Cardiac septum (tissue), 1 donor: ENCODE measurements around the gene TRMT1L. TPM values are rescaled to one million over a fixed set of nuclear protein-coding genes. Genes with fewer than 3 reads are reported as not detected.

Source experiments
- DNase-seq: peaks from one replicate; pipeline ENCODE4 v3.0.0-alpha.2; 2020; ENCODE audit warnings: low spot score
- intact Hi-C: fragments of 100-400 bp; cut with DNase I; formaldehyde crosslinking; loops from one replicate; pipeline ENCODE4 v1.14.0; 2022
- total RNA-seq: library from RNA; stranded (reverse); fragmentation: NEBNext Ultra II Directional; extraction: Animal tissue kit (Norgen Biotek cat#: 25700); gene quantifications from one replicate; pipeline ENCODE4 v1.2.1, GENCODE V29; 2021
- donor health status: DM: no; HTN: no; CAD: no.

Gene TRMT1L
- total RNA-seq, 1 donor from 2014 or later: 20.6 TPM

- intact Hi-C loops: no loop called here
- DNase-seq: no peak
These were observed 87.5 kb downstream of the TRMT1L start for GRCh38 chr1:185069202-185069772.

DNA sequence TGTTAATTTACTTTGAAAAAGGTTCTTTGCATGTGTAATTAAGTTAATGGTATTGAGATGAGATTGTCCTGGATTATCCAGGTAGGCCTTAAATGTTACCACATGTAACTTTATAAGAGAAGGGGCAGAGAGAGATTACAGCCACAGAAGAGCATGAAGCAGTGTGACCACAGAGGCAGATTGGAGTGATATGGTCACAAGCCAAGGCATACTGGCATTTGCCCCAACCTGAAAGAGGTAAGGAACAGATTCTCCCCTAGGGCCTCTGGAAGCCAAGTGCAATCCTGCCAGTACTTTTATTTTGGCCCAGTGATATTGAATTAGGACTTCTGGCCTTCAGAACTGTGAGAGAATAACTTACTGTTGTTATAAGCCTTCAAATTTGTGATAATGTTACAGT lies 88.4 kb downstream of the TRMT1L start:
- no peak for DNase-seq
- intact Hi-C loops: no loop called here

Other genes starting within 250 kb of the TRMT1L start
- 351 TPM for gene NIBAN1, start 182.4 kb downstream of the TRMT1L start, total RNA-seq
- 17.2 TPM for gene RNF2, start 111.4 kb downstream of the TRMT1L start, total RNA-seq
- 5.3 TPM for gene SWT1, start 214 bp upstream of the TRMT1L start, total RNA-seq
- 116 TPM for gene IVNS1ABP, start 160.3 kb upstream of the TRMT1L start, total RNA-seq